ENCODE measurements around the gene MYZAP. TPM values are rescaled to one million over a fixed set of nuclear protein-coding genes. Genes with fewer than 3 reads are reported as not detected.

MYZAP gene
- total and polyA plus RNA-seq, 2 of the 8 experiments (the other 6 are each of a cell fraction or from before 2014, with no cell fraction given), result 0.41 to 0.65 TPM

DNA sequence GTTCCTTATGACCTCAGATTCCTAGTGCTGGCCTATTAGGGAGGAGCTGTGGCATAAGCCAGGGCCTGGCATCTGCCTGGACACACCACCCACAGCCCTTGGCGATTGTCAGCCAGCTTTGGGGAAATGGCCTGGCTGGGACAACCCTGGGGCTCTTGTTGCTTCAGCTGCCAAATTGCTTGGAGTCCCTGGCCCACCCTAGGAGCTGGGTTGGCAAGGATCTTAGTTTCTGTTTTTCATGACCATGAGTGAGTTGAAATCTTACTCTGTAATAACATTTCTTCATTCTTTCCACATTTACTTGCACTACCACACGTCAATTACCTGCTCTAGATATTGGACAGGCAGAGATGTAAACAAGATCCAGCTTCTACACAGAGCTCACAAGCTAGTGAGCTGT is 1.9 kb upstream of the MYZAP start:
- Histone ChIP-seq H3K56ac (replicated peaks; ENCODE audit: insufficient read length, low read depth, low read length) (no peak overlapping the region), H3K23me2 (ENCODE audit: low read depth, low read length) (peaks cover 5% of the 10 kb centered on the region; the same call in 1 of the 2 replicates), H4K20me1 (replicated peaks in 1 of 2; ENCODE audit: control insufficient read depth in 1 of 2, insufficient read depth in 2 of 2, low read length in 2 of 2) (no peaks in the 10 kb centered on the region), H2BK20ac (ENCODE audit: low read length) (no peak overlapping the region), H2BK5ac (ENCODE audit: low read depth, low read length) (no peak overlapping the region), H2AFZ (ENCODE audit: low read length) (no peak overlapping the region), H3K27ac (ENCODE audit: low read depth, low read length) (no peak overlapping the region), H3K79me1 (ENCODE audit: low read depth, low read length) (no peaks in the 10 kb centered on the region; the same call in 1 of the 2 replicates), H4K5ac (ENCODE audit: insufficient read length, low read depth, low read length) (no peak overlapping the region), H3K23ac (ENCODE audit: insufficient read length) (no peak overlapping the region), H3K4me1 (replicated peaks in 1 of 4; ENCODE audit: control insufficient read depth in 3 of 4, insufficient read depth in 4 of 4, low read length in 3 of 4) (peaks cover 4 to 7% (median 4%) of the 10 kb centered on the region in 4 experiments; a peak in 6 of 7 replicates), H3K9ac (replicated peaks in 1 of 4; ENCODE audit: extremely low read depth in 1 of 4, low read depth in 3 of 4, low read length in 3 of 4) (no peak overlapping the region), H3K4ac (replicated peaks; ENCODE audit: insufficient read length, low read depth, low read length) (no peak overlapping the region), H3K36me3 (ENCODE audit: control insufficient read depth in 2 of 4, insufficient read depth in 4 of 4, low read length in 3 of 4) (no peaks in the 10 kb centered on the region), H2BK120ac (replicated peaks; ENCODE audit: low read depth, low read length) (no peak overlapping the region), H3K79me2 (ENCODE audit: control insufficient read depth in 1 of 2, insufficient read depth in 2 of 2, low read length in 2 of 2) (no peaks in the 10 kb centered on the region), H2AK5ac (ENCODE audit: low read depth, low read length) (no peak overlapping the region), H2BK12ac (ENCODE audit: low read depth, low read length) (no peak overlapping the region), H4K8ac (ENCODE audit: extremely low read depth, insufficient read depth, low read length) (no peak overlapping the region), H3K4me3 (ENCODE audit: extremely low read depth in 1 of 4, insufficient read depth in 2 of 4, low read depth in 3 of 4, low read length in 4 of 4) (no peak overlapping the region), H2BK15ac (ENCODE audit: low read length) (no peak overlapping the region), H4K91ac (replicated peaks; ENCODE audit: insufficient read length, low read length) (no peak overlapping the region), H3K27me3 (replicated peaks in 1 of 4; ENCODE audit: control insufficient read depth in 3 of 4, extremely low read depth in 1 of 4, insufficient read depth in 3 of 4, low read length in 3 of 4) (peaks cover 0 to 18% (median 10%) of the 10 kb centered on the region in 4 experiments; a peak in 4 of 7 replicates), H3K9me3 (ENCODE audit: insufficient read depth in 2 of 2, low read depth in 1 of 2, low read length in 1 of 2) (no peaks in the 10 kb centered on the region), H3K14ac (ENCODE audit: insufficient read length) (no peak overlapping the region), H3K4me2 (ENCODE audit: insufficient read depth in 1 of 2, low read depth in 2 of 2, low read length in 2 of 2) (no peak overlapping the region), H3K18ac (ENCODE audit: extremely low read depth, low read length) (no peak overlapping the region)
- DNase-seq (ENCODE audit: low read depth in 1 of 2, low spot score in 2 of 2) (no peak), FAIRE-seq (no peak)
- ChIA-PET POLR2A (ENCODE audit: partially characterized antibody) (no interaction called here), CTCF (ENCODE audit: partially characterized antibody) (interaction anchor here (0.6 to 4.4 kb wide), 7 partner anchors 9 to 746 kb away, joined by 3 to 19 read pairs (median 4); no protein-coding TSS in a partner anchor)
- 86% methylated on average over 2 of the region's 2 CpGs; no CpG with 5 or more reads in 1 of the 2 experiments for WGBS, 2 experiments (ENCODE audit: extremely low coverage in 1 of 2, insufficient coverage in 1 of 2, insufficient read length in 1 of 2, insufficient replicate concordance in 2 of 2, low coverage in 1 of 2, low lambda C conversion rate in 2 of 2, missing lambda C conversion rate in 1 of 2)
- no peak for TF ChIP-seq KDM4A (IDR thresholded peaks at IDR 0.05; ENCODE audit: low read depth, low read length, severe bottlenecking)
- TF ChIP-seq POLR2A (IDR thresholded peaks at IDR 0.05; ENCODE audit: control extremely low read depth in 1 of 2, low read depth in 2 of 2, low read length in 2 of 2), result no peak
- TF ChIP-seq SP2 (IDR thresholded peaks at IDR 0.05; ENCODE audit: low read length), result no peak
- TF ChIP-seq RFX5 (IDR thresholded peaks at IDR 0.05; ENCODE audit: borderline replicate concordance, low read depth, low read length), result no peak
- TF ChIP-seq TAF7 (optimal IDR thresholded peaks at IDR 0.05; ENCODE audit: borderline replicate concordance, low read depth, low read length), result no peak
- TF ChIP-seq SRF (IDR thresholded peaks at IDR 0.05; ENCODE audit: low read depth, low read length), result no peak
- no peak for TF ChIP-seq SUZ12 (IDR thresholded peaks at IDR 0.05; ENCODE audit: low read length)

All from H1 (cell line).